Measurements from ENCODE around the gene CYP2A7.
A peak's percentile ranks its signal among the peaks of the same experiment; 100 is the strongest.
"Not testable (repeated sequence)": the region's sequence is repeated elsewhere in the genome, so short reads cannot be mapped to it uniquely, and the experiment has no call there.

DNA sequence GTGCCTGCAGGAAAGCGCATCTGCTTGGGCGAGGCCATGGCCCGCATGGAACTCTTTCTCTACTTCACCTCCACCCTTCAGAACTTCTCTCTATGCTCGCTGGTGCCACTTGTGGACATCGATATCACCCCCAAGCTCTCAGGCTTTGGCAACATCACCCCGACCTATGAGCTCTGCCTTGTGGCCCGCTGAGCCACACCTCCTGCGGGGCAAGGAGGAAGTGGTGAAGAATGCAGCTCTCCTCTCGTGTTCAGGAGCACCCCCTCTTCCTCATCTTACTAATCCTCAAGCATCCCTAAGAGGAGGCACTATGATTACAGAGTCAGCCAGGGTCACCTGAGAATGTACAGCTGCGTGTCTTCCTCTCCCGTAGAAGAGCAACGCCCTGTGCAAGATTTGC is 17.9 kb upstream of the CYP2A7 start:
- not testable (repeated sequence) for TF ChIP-seq PRDM1 (tag by site-specific recombination; IDR thresholded peaks at IDR 0.05); ZNF585B (tag by site-specific recombination; IDR thresholded peaks at IDR 0.05); ZNF311 (tag by site-specific recombination; IDR thresholded peaks at IDR 0.05; ENCODE audit: borderline replicate concordance); ZBTB17 (tag by site-specific recombination; IDR thresholded peaks at IDR 0.05); BCL11B (tag by site-specific recombination; IDR thresholded peaks at IDR 0.05; ENCODE audit: low read depth)
- TF ChIP-seq, protein P1, sequence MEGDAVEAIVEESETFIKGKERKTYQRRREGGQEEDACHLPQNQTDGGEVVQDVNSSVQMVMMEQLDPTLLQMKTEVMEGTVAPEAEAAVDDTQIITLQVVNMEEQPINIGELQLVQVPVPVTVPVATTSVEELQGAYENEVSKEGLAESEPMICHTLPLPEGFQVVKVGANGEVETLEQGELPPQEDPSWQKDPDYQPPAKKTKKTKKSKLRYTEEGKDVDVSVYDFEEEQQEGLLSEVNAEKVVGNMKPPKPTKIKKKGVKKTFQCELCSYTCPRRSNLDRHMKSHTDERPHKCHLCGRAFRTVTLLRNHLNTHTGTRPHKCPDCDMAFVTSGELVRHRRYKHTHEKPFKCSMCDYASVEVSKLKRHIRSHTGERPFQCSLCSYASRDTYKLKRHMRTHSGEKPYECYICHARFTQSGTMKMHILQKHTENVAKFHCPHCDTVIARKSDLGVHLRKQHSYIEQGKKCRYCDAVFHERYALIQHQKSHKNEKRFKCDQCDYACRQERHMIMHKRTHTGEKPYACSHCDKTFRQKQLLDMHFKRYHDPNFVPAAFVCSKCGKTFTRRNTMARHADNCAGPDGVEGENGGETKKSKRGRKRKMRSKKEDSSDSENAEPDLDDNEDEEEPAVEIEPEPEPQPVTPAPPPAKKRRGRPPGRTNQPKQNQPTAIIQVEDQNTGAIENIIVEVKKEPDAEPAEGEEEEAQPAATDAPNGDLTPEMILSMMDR (tag by site-specific recombination; IDR thresholded peaks at IDR 0.05) = 0 out of 2 replicates have a peak, but pooled peaks have one; percentile 11
- TF ChIP-seq, protein P2, sequence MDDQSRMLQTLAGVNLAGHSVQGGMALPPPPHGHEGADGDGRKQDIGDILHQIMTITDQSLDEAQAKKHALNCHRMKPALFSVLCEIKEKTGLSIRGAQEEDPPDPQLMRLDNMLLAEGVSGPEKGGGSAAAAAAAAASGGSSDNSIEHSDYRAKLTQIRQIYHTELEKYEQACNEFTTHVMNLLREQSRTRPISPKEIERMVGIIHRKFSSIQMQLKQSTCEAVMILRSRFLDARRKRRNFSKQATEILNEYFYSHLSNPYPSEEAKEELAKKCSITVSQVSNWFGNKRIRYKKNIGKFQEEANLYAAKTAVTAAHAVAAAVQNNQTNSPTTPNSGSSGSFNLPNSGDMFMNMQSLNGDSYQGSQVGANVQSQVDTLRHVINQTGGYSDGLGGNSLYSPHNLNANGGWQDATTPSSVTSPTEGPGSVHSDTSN (CRISPR knock-in tag; IDR thresholded peaks at IDR 0.05) = not testable (repeated sequence)
